ENCODE data around the gene BSND.

Gene BSND

DNA sequence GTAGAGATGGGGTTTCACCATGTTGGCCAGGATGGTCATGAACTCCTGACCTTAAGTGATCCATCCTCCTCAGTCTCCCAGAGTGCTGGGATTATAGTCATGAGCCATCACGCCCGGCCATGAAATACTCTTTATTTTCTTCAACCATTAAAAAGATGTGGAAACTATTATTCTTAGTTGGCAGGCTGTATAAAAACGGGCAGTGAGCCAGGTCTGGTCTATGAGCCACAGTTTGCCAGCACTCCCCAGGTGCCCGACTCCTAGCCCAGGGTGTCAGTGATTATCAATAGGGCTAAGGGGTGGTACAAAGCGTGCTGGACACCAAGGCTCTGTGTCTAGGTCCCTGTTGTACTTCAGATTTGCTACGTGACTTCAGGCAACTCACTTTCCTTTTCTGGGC, 22.0 kb upstream of the BSND start:
- DNase-seq = no peak

- no peak for DNase-seq
Observed at GRCh38 chr1:54977533-54978297, 21.0 kb upstream of the BSND start.

DNA sequence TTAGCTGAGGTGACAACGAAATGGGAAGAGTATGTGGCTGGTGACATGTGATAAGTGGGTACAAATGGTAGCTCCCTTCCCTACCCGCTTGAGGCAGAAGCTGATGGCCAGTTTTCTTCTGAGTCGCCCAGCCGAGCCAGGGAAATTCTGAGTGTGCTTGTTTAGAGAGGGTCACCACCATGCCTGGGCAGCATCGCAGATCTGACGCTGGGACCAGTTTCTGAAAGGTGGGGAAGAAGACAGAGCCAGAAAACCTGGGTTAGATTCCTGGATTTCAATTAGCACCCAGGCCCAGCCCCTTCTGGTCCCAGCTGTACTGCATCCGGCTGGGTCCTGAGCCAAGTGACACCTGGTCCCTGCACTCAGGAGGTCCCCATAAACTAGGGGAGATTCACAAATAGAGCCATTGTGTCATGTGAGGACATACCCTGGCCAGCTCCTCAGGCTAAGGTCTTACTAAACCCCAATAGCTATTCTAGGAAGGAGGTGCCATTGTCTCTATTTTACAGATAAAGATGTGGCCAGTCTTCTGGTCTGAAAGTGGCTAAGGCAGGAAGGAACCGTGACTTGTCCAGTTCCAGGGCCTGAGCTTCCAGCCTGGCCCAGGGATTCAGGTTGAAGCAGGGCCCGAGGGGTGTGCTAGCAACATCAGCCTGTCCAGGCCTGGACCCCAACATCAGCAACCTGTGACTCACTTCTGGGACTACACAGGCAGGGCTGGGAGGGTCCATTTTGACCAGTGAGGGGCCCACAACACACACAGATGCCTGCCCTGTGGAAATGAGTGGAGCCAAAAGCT, 20.0 kb upstream of the BSND start:
- DNase-seq = no peak

GRCh38 chr1:54979327-54979891, 19.3 kb upstream of the BSND start:
- no peak for DNase-seq

GRCh38 chr1:54980046-54980527, 18.6 kb upstream of the BSND start:
- no peak for DNase-seq

GRCh38 chr1:54980528-54981241, 18.0 kb upstream of the BSND start, which contains the start of gene TMEM61:
Gene TMEM61, plus strand, starts transcription at chr1:54980628. Its CDS starts 438 bp downstream, at chr1:54981066.
- DNase-seq = no peak

GRCh38 chr1:54981466-54981865, 17.3 kb upstream of the BSND start:
- DNase-seq = no peak

GRCh38 chr1:54982739-54983138, 16.0 kb upstream of the BSND start:
- DNase-seq = no peak

- DNase-seq = no peak
Observed at GRCh38 chr1:54984131-54984842, 14.4 kb upstream of the BSND start.

- DNase-seq = no peak
Observed at GRCh38 chr1:54985556-54985955, 13.2 kb upstream of the BSND start.

DNA sequence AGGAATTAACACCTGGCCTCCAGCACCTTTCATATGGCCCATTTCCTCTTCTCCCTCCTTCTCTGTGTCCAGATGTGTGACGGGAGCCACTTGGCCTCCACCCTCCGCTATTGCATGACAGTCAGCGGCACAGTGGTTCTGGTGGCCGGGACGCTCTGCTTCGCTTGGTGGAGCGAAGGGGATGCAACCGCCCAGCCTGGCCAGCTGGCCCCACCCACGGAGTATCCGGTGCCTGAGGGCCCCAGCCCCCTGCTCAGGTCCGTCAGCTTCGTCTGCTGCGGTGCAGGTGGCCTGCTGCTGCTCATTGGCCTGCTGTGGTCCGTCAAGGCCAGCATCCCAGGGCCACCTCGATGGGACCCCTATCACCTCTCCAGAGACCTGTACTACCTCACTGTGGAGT, 12.7 kb upstream of the BSND start:
- DNase-seq = no peak

DNA sequence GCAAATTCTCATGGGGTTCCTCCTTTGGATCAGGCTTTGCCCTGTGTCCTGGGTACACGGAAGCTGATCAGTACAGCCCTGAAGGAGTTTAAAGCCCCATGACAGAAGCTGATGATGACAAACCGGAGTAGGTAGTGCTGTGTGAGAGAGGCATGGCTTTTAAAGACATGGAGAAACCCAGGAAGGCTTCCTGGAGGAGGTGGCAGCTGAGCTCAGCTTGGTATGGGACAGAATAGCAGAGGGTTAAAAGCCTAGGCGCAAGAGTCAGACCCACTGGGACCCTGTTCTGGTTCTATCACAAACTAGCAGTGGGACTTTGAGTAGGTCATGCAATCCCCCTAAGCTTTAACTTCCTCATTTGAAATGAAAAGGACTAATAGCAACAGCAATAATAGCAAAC, 12.2 kb upstream of the BSND start:
- DNase-seq = no peak

DNA sequence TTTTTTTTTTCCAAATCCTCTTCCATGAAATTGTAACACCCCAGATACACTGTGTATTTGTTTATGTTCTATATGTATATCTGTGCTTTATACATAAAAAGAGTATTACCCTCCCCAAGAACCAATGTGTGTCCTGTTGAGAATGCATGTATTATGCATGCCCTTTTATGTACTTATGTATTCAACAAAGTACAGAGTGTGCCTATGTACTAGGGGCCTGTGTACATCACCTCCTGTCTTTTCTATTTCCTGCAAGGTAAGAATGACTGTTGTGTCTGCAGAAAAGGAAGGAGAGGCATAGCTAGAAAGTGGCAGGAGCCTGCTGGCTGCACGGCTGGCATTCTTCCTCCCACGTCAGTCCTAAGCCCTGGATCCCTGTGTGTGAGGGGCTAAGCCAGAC, 11.3 kb upstream of the BSND start:
- DNase-seq = no peak

- no peak for DNase-seq
Observed at GRCh38 chr1:54987919-54988705, 10.6 kb upstream of the BSND start.

DNA sequence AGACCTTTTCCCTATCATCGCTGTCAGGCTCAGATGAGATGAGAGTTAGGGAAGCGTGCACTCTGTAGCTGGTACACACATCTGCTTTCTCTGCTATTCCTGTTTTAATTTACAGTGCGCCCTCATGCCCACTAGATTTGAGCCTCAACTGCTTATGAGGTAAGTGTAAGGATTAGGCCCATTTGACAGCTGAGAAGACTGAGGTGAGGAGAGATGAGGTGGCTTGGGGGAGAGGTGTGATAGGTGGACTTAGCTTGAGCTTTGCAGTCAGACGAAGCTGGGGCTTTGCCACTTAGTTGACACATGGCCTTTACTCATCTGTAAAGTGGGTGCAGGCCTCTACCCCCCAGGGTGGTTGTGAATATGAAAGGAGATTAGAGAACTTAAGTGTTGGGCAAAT, 9.8 kb upstream of the BSND start:
- no peak for DNase-seq

DNA sequence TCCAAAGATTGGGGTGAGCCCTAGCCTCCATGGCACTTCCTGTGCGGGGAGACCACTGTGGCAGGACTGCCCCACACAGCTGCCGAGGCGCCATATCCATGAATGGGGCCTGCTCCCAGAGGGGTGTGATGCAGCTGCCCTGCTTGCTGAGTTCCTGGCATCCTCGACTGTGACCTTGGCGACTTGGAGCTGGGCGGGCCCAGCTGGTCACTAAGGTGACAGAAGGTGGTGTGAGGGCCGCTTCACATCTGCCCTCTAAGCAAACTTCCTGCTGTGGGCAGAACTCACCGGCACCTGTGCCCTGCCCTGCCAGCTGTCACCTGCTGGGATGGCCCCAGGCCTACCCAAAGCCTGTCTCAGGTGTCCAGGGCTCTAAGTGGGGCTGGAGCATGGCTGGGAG, 9.3 kb upstream of the BSND start:
- DNase-seq = no peak

DNA sequence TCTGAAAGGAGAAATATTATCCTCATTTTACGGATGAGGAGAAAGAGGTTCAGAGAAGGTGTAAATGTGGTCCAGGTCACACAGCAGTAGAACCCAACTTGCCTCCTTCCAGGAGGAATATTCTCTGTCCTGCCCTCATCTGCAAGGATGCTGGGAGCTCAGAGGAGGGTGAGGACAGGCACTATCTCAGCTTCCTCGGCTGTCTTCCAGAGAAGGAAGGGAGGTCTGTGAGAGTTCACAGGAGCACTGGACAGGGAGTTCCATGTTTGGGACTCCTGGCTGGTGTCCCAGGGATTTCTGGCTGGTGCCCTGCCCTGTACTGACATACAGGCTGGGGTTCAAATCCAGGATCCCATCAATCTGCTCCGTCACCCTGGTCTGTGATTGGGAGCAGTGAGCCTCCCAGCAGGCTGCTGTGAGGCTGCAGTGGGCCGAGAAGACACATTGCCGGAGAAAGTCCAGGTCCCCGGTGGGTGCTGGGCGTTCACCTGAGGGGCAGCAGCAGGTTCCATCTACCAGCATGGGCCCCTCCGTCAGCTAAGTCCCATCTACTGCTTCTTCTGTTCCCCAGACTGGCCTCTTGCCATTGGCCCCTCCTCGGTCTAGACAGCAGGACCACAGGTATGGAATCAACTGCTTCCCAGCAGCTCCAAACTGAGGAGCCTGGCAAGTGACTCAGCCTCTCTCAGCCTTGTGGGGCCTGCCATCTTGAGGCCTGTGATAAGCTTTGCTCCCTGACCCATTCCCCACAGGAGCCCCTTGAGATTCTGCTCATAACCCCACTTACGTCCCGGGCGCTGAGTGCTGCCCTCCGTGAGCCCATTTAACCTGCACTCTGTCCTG, 8.5 kb upstream of the BSND start:
- no peak for DNase-seq

DNA sequence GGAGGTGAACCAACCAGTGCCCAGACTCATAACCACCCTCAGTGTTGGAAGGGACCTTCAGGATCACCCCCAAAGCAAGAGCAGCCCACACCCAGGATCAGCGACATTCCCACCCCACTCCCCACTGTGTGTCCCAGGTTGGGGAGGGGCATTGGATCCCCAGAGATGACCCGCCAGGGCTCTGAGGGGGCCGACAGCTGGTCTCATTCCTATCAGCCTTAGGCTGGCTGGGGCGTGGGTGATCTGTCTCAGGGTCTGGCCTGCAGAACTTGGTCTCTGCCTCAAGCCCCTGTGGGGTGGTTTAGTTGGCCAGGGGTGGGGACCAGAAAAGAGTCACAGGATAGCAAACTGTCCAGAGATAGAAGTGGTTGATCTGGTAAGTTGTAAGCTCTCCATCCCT, 7.8 kb upstream of the BSND start:
- no peak for DNase-seq

GRCh38 chr1:54991939-54992338, 6.8 kb upstream of the BSND start:
- no peak for DNase-seq

DNA sequence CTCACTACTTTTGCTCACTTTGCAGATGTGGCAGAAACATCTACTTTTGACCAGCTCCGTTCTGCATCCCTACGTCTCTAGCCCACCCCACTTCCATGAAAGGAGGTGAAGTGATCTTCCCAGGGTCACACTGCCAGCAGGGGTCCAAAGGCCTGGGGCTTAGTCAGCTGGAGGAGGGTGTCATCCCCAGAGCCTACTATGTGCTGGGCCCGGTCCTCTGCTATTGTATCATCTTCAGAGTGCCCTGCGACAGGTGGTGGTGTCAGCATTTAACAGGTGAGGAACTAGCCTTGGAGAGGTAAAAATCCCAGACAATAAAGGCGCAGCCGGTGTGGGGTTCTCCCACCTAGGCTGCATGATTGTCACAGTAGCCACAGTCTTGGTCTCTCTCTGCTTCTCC, 5.6 kb upstream of the BSND start:
- DNase-seq = no peak

Measured in bone marrow (tissue), 2 donors.